Neural cell (in vitro differentiated cells): ENCODE measurements around the gene ZNF524.

ENCODE experiments used
- CTCF ChIP-seq: fragments of 450-650 bp; IDR thresholded peaks from 2 replicates; pipeline ENCODE4 v1.5.1; 2014; ENCODE audit warnings: antibody characterized with exemption, mild to moderate bottlenecking, moderate library complexity; ENCODE audit not compliant: poor library complexity, severe bottlenecking
- EZH2 ChIP-seq: fragments of 200-600, 300-800 bp; shearing (Covaris generic), sonication (generic); IDR thresholded peaks from 2 replicates; pipeline ENCODE4 v1.6.1; 2014; ENCODE audit warnings: antibody characterized with exemption, low read length, borderline replicate concordance, mild to moderate bottlenecking; ENCODE audit not compliant: insufficient read depth, poor library complexity, severe bottlenecking
- POLR2AphosphoS5 ChIP-seq: IDR thresholded peaks from 2 replicates; pipeline ENCODE4 v1.6.1; 2012
- RAD21 ChIP-seq: fragments of 450-650 bp; conservative IDR thresholded peaks from 2 replicates; pipeline ENCODE4 v1.6.1; 2014; ENCODE audit warnings: antibody characterized with exemption, mild to moderate bottlenecking, moderate library complexity
- REST ChIP-seq: IDR thresholded peaks from 2 replicates; pipeline ENCODE4 v1.6.1; 2012; ENCODE audit warnings: borderline replicate concordance

DNA sequence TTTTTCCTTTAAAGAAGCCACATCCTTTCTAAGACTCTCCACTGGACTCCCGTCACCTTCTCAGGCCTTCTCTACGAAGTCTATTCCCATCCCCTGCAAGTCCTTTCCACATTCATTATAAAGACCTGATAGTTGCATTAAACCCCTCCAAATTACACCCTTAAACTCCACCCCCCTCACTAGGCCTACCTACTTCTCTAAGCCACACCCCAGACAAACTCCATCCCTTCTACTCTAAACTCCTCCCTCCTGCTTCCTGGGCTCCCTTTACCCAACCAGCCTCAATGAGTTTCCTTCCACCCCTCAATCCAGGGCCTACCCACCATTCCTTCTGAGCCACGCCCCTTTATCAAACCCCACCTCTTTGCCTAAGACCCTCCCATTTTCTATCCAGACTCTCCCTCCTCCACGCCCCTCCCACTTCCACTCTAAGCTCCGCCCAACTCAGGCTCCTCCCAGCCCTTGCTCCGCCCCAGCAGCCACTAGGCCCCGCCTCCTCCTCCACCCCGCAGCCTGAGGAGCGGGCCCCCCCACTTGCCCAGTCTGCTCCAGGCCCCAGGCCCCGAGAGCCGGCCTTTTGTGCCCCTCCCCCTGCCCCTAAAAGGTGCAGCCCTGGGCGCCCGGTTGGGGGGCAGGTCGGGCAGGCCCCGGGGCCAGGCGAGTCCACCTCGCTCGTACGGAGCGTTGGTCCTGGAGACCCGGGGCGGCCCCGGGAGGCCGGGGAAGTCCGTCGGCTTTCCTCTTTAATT is 1.2 kb upstream of the ZNF524 start:
- no peak for TF ChIP-seq CTCF
- TF ChIP-seq EZH2 = no peak
- no peak for TF ChIP-seq RAD21
- TF ChIP-seq REST = no peak
- no peak for TF ChIP-seq POLR2AphosphoS5
